AG04449 (cell line): Measurements from ENCODE around the gene OR5AL1.

ENCODE experiments used
- CTCF ChIA-PET: fragments of 350-600 bp; formaldehyde crosslinking; extraction: SDS; loops from one replicate; lab custom pipeline; 2021; ENCODE audit warnings: antibody characterized with exemption; lab: Yijun Ruan, JAX
- POLR2A ChIA-PET: fragments of 400-600, 350-600 bp; formaldehyde crosslinking; extraction: SDS; loops from one replicate; lab custom pipeline; 2020; ENCODE audit warnings: antibody characterized with exemption, inconsistent platforms; lab: Yijun Ruan, JAX
- DNase-seq: peaks from one replicate; pipeline ENCODE4 v3.0.0-alpha.2; 2010; ENCODE audit warnings: low read depth, low spot score
- H3K4me3 ChIP-seq: 2 replicates; pipeline ENCODE4 v1.5.1; 2011; ENCODE audit warnings: low read depth, mild to moderate bottlenecking, control low read depth, low read length
- CTCF ChIP-seq: IDR thresholded peaks from one replicate; pipeline ENCODE4 v1.5.1; 2011; ENCODE audit warnings: mild to moderate bottlenecking, moderate library complexity, low read length, control low read depth, inconsistent platforms; ENCODE audit not compliant: insufficient read depth; ENCODE audit errors: missing control alignments

Gene OR5AL1

DNA sequence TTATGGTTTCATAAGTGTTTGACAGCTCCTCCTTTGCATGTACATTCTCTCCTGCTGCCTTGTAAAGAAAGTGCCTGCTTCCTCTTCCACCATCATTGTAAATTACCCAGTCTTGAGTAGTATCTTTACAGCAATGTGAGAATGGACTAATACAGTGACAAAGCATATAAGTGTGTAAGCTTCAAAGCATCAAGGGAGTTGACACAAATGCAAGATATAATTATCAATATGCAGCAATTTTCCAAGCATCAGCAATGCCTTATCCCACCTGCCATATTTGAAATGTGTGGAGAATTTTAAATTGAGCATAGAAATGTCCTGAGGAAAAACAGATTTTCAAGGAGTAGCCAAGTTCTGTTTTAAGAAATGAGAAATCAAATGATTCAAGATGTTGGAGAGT is 1.7 kb upstream of the OR5AL1 start:
- CTCF ChIA-PET: no interaction called here
- no peak for DNase-seq
- H3K4me3 ChIP-seq: no peak overlapping the region
- POLR2A ChIA-PET: no interaction called here
- no peak for TF ChIP-seq CTCF

GRCh38 chr11:56453521-56453920 is 41.0 kb downstream of the OR5AL1 start:
- H3K4me3 ChIP-seq: no peak overlapping the region
- POLR2A ChIA-PET: no interaction called here
- no peak for TF ChIP-seq CTCF
- no peak for DNase-seq
- CTCF ChIA-PET: no interaction called here

- no peak for DNase-seq
- TF ChIP-seq CTCF: no peak
- CTCF ChIA-PET: no interaction called here
- POLR2A ChIA-PET: no interaction called here
- no peak overlapping the region for H3K4me3 ChIP-seq
Observed at GRCh38 chr11:56457076-56457475, 44.6 kb downstream of the OR5AL1 start.
